Adipocyte (in vitro differentiated cells): ENCODE measurements around the gene OR2M5.

Experiments
- DNase-seq: peaks from one replicate; pipeline ENCODE4 v3.0.0-alpha.2; 2015; ENCODE audit warnings: low read depth
- H3K27me3 ChIP-seq: replicated peaks from 2 replicates; pipeline ENCODE4 v1.7.0; 2013; ENCODE audit warnings: mild to moderate bottlenecking, low read length, moderate library complexity; ENCODE audit not compliant: control insufficient read depth, insufficient read depth
- H3K36me3 ChIP-seq: 2 replicates; pipeline ENCODE4 v1.7.0; 2013; ENCODE audit warnings: low read length, mild to moderate bottlenecking, moderate library complexity; ENCODE audit not compliant: control insufficient read depth, insufficient read depth, severe bottlenecking
- H3K4me1 ChIP-seq: 2 replicates; pipeline ENCODE4 v1.7.0; 2013; ENCODE audit warnings: mild to moderate bottlenecking, low read length, moderate library complexity; ENCODE audit not compliant: control insufficient read depth, insufficient read depth
- H3K4me3 ChIP-seq: 2 replicates; pipeline ENCODE4 v1.7.0; 2013; ENCODE audit warnings: mild to moderate bottlenecking, low read length, moderate library complexity
- H3K9ac ChIP-seq: 2 replicates; pipeline ENCODE4 v1.7.0; 2013; ENCODE audit warnings: mild to moderate bottlenecking, low read length, moderate library complexity
- H3K9me3 ChIP-seq: 2 replicates; pipeline ENCODE4 v1.7.0; 2013; ENCODE audit warnings: mild to moderate bottlenecking, low read length, moderate library complexity; ENCODE audit not compliant: control insufficient read depth

OR2M5 gene

DNA sequence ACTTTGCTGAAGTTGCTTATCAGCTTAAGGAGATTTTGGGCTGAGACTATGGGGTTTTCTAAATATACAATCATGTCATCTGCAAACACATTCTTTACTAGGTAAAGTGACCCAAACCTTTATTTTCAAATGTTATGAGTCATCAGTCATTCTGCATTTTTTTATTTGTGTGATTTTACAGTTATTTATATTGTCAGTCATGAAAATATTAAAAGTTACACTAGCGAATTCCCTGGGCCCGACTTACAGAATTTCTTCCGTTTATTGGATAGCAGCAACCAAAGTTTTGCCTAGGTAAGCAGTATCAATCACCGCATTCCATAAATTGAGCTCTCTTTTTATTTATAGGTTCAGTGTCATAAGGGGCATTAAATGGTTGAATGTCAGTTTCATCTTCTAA lies 13.8 kb downstream of the OR2M5 start:
- Histone ChIP-seq H3K36me3 (no peaks in the 10 kb centered on the region), H3K4me1 (no peaks in the 10 kb centered on the region), H3K9ac (no peak overlapping the region), H3K9me3 (peaks cover 3% of the 10 kb centered on the region), H3K27me3 (no peaks in the 10 kb centered on the region), H3K4me3 (no peak overlapping the region)
- no peak for DNase-seq

DNA sequence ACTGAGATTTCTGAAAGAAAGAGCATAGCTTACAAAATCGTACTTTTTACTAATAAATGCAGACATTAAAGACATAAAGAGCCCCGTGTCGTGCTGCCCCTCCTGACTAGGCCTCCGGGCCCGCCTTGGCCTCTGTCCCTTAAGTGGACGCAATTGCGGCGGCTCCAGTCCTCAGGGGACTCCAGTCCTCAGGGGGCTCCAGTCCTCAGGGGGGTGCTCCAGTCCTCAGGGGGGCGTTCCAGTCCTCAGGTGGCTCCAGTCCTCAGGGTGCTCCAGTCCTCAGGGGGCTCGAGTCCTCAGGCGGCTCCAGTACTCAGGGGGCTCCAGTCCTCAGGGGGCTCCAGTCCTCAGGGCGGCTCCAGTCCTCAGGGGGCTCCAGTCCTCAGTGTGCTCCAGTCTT lies 19.1 kb downstream of the OR2M5 start:
- no peak overlapping the region for H3K9ac ChIP-seq
- DNase-seq: no peak
- H3K27me3 ChIP-seq: no peaks in the 10 kb centered on the region
- no peaks in the 10 kb centered on the region for H3K4me1 ChIP-seq
- H3K36me3 ChIP-seq: no peaks in the 10 kb centered on the region
- H3K4me3 ChIP-seq: no peak overlapping the region
- no peaks in the 10 kb centered on the region for H3K9me3 ChIP-seq

DNA sequence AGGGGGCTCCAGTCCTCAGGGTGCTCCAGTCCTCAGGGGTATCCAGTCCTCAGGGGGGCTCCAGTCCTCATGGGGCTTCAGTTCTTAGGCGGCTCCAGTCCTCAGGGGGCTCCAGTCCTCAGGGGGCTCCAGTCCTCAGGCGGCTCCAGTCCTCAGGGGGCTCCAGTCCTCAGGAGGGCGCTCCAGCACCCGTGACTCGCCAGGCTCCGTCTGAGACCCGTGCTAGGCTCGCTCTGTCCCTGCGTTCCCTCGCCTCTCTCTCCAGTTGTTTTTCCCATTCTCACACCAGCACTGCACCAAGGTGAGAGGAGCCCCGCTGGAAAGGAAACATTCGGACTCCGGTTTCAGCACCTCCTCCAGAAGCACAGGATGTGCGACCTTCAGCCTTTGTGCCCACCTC lies 20.2 kb downstream of the OR2M5 start:
- Histone ChIP-seq H3K9me3 (no peaks in the 10 kb centered on the region), H3K27me3 (no peaks in the 10 kb centered on the region), H3K4me1 (no peaks in the 10 kb centered on the region), H3K4me3 (no peak overlapping the region), H3K9ac (no peak overlapping the region), H3K36me3 (no peaks in the 10 kb centered on the region)
- DNase-seq: no peak

DNA sequence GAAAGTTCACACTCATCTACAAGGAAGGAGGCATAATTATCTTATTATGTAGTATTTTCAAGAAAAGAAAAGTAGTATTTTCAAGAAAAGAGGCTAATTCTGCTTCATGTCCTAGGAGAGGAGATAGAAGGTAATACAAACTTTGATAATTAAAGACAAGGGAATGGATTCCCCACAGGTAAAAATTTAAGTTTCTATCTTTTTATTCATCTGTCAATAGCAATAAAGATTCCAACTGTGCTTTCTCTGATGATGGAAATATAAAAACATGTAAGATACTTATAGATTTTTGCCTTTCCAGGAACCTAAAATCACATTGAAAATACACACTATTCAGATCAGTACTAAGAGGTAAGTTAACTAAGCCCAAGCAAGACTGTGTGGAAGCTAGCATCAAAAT lies 29.6 kb downstream of the OR2M5 start, which contains the start of gene OR2M2:
Gene OR2M2 (plus strand): TSS at position 301 of the 400 bp plus-strand sequence. CDS start 5,165 bp downstream, outside the sequence.
- DNase-seq: no peak
- no peaks in the 10 kb centered on the region for H3K27me3 ChIP-seq
- no peak within 1 kb of the TSS for H3K9ac ChIP-seq
- peaks cover 4% of the 10 kb centered on the region for H3K9me3 ChIP-seq
- no peaks in the 10 kb centered on the region for H3K36me3 ChIP-seq
- no peak within 1 kb of the TSS for H3K4me3 ChIP-seq
- no peaks in the 10 kb centered on the region for H3K4me1 ChIP-seq

DNA sequence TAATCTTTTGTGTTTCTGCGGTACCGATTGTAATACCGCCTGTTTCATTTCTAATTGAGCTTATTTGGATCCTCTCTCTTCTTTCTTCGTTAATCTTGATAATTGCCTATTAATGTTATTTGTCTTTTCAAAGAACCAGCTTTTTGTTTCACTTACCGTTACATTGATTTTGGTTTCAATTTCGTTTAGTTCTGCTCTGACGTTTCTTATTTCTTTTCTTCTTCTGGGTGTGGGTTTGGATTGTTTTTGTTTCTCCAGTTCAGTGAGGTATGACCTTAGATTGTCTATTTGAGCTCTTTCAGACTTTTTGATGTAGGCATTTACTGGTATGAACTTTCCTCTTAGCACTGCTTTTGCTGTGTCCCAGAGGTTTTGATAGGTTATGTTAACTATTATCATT lies 39.0 kb downstream of the OR2M5 start:
- H3K9ac ChIP-seq: no peak overlapping the region
- H3K4me1 ChIP-seq: no peaks in the 10 kb centered on the region
- H3K9me3 ChIP-seq: peaks cover 3% of the 10 kb centered on the region
- H3K36me3 ChIP-seq: no peaks in the 10 kb centered on the region
- H3K27me3 ChIP-seq: no peaks in the 10 kb centered on the region
- H3K4me3 ChIP-seq: no peak overlapping the region
- no peak for DNase-seq

DNA sequence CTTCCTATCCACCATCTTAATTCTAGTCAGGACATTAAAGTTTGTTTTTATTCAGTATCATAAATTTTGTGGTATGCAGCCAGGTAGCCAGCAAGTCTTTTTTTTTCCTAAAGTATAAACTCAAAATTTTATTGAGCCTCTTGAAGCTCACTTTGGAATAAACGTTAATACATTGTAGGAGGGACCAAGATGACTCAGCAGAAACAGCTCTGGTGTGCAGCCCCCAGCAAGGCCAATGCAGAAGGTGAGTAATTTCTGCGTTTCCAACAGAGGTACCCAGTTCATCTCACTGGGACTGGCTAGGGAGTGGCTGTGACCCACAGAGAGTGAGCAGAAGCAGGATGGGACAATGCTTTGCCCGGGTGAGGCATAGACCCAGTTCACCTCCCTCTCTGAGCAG lies 42.4 kb downstream of the OR2M5 start:
- no peak overlapping the region for H3K4me3 ChIP-seq
- H3K36me3 ChIP-seq: no peaks in the 10 kb centered on the region
- no peaks in the 10 kb centered on the region for H3K4me1 ChIP-seq
- no peaks in the 10 kb centered on the region for H3K27me3 ChIP-seq
- no peak for DNase-seq
- no peak overlapping the region for H3K9ac ChIP-seq
- H3K9me3 ChIP-seq: peaks cover 3% of the 10 kb centered on the region

DNA sequence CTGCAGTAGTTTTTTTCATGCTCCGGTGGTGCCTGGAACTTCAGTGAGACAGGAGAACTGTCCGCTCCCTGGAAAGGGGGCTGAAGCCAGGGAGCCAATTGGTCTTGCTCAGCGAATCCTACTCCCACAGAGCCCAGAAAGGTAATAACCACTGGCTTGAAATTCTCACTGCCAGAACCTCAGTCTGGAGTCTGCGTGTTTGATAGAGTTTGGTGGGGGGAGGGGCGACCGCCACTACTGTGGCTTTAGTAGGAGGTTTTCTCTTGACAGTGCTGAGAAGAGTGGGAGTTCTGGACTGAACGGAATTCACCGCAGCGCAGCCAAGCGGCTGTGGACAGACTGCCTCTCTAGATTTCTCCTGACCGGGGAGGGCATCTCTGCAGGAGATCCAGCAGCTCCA lies 44.1 kb downstream of the OR2M5 start:
- H3K9ac ChIP-seq: no peak overlapping the region
- H3K27me3 ChIP-seq: no peaks in the 10 kb centered on the region
- no peaks in the 10 kb centered on the region for H3K36me3 ChIP-seq
- H3K9me3 ChIP-seq: peaks cover 3% of the 10 kb centered on the region
- no peaks in the 10 kb centered on the region for H3K4me1 ChIP-seq
- no peak for DNase-seq
- no peak overlapping the region for H3K4me3 ChIP-seq

DNA sequence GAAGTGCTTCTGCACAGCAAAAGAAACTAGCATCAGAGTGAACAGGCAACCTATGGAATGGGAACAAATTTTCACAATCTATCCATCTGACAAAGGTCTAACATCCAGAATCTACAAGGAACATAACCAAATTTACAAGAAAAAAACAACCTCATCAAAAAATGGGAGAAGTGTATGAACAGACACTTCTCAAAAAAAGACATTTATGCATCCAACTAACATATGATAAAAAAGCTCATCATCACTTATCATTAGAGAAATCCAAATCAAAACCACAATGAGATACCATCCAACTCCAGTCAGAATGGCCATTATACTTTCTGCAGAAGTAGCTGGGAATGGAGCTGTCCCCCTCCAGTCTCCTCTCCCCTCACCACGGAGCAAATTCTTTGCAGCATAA lies 49.2 kb downstream of the OR2M5 start:
- DNase-seq: no peak
- Histone ChIP-seq H3K4me1 (no peaks in the 10 kb centered on the region), H3K4me3 (no peak overlapping the region), H3K9me3 (peaks cover 4% of the 10 kb centered on the region), H3K9ac (no peak overlapping the region), H3K27me3 (no peaks in the 10 kb centered on the region), H3K36me3 (no peaks in the 10 kb centered on the region)
